GM23248 (cell line): ENCODE results near the gene KL.

ENCODE experiments used
- EZH2 ChIP-seq: fragments of 200-600 bp; sonication (generic); IDR thresholded peaks from 2 replicates; pipeline ENCODE4 v1.6.1; 2018; ENCODE audit warnings: antibody characterized with exemption, mild to moderate bottlenecking; ENCODE audit not compliant: insufficient read depth, poor library complexity, severe bottlenecking
- EZH2phosphoT487 ChIP-seq: fragments of 200-600 bp; sonication (generic); IDR thresholded peaks from 2 replicates; pipeline ENCODE4 v1.6.1; 2018; ENCODE audit warnings: antibody characterized with exemption, moderate library complexity, mild to moderate bottlenecking, low read depth; ENCODE audit not compliant: insufficient read depth

DNA sequence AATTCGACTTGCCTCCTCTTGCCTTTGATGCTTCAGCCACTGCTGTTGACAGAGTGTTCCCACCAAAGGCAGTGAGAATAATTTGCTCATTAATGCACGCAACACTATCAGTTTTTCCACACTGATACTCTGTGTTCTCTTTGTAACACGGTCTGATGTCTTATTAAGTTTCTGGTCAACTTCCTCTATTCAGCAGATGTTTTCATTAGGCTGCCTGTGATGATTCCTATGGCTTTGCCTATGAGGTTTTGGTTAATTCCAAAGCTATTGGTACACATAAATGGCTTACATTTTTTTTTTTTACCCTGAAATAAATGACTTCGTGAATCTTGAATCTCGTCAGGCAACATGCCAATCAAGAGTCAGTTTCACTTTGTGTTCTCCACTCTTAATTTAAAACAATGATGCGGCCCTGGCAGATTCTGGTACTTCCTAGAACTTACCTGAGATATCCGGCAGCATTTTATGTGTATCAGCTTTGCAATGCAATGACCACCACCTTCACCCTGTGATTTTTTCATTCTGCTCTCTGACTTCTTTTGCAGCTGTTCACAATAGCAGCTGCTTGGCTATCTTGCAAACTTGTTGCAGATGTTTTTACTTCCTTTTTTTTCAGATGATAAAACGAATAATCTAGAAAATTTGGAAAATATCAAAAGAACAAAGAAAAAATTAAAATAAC is 27.5 kb upstream of the KL start:
- TF ChIP-seq EZH2 (no peak), EZH2phosphoT487 (no peak)
